ENCODE results near the gene MCM8. TPM values are rescaled to one million over a fixed set of nuclear protein-coding genes. Genes with fewer than 3 reads are reported as not detected.

Gene MCM8
- total RNA-seq, 4 donors from 2014 or later: 4.0 to 5.6 (median 4.4) TPM

GRCh38 chr20:5977223-5977622 is 26.8 kb downstream of the MCM8 start:
- intact Hi-C loops (cut with DNase I): no loop called here
- 88% methylated on average over 2 of the region's 2 CpGs for WGBS
- peaks cover 0 to 51% (median 27%) of the 10 kb centered on the region in 4 donors for H3K36me3 ChIP-seq

GRCh38 chr20:5977975-5978374 is 27.5 kb downstream of the MCM8 start:
- intact Hi-C loops (cut with DNase I): no loop called here
- Histone ChIP-seq H3K4me3 (no peak overlapping the region), H3K4me1 (no peaks in the 10 kb centered on the region), H3K27me3 (no peaks in the 10 kb centered on the region), H3K9me3 (no peaks in the 10 kb centered on the region), H3K27ac (replicated peaks in 1 of 4) (no peak overlapping the region), H3K36me3 (peaks cover 0 to 50% (median 30%) of the 10 kb centered on the region in 4 donors)
- DNase-seq (ENCODE audit: extremely low spot score): no peak
- TF ChIP-seq POLR2AphosphoS5 (IDR thresholded peaks at IDR 0.05): no peak
- no peak for TF ChIP-seq CTCF (IDR thresholded peaks at IDR 0.05)
- TF ChIP-seq POLR2A (IDR thresholded peaks at IDR 0.05; ENCODE audit: low read depth): no peak
- no peak for TF ChIP-seq EP300 (IDR thresholded peaks at IDR 0.05)
- WGBS: 100% methylated on average over 1 of the region's 1 CpG

More at GRCh38 chr20:5977223-5977622, 26.8 kb downstream of the MCM8 start:
- H3K27me3 ChIP-seq: no peaks in the 10 kb centered on the region
- H3K4me3 ChIP-seq: no peak overlapping the region
- no peak for DNase-seq (ENCODE audit: extremely low spot score)
- H3K4me1 ChIP-seq: no peaks in the 10 kb centered on the region
- no peak for TF ChIP-seq POLR2A (IDR thresholded peaks at IDR 0.05; ENCODE audit: low read depth)
- no peak for TF ChIP-seq CTCF (IDR thresholded peaks at IDR 0.05)
- no peak for TF ChIP-seq POLR2AphosphoS5 (IDR thresholded peaks at IDR 0.05)
- no peak for TF ChIP-seq EP300 (IDR thresholded peaks at IDR 0.05)
- H3K9me3 ChIP-seq: no peaks in the 10 kb centered on the region
- H3K27ac ChIP-seq (replicated peaks in 1 of 4): no peak overlapping the region

GRCh38 chr20:5979801-5980200 is 29.3 kb downstream of the MCM8 start:
- Histone ChIP-seq H3K9me3 (no peaks in the 10 kb centered on the region), H3K4me3 (no peak overlapping the region), H3K27me3 (no peaks in the 10 kb centered on the region), H3K4me1 (no peaks in the 10 kb centered on the region), H3K36me3 (peaks cover 0 to 48% (median 33%) of the 10 kb centered on the region in 4 donors), H3K27ac (replicated peaks in 1 of 4) (no peak overlapping the region)
- intact Hi-C loops (cut with DNase I): no loop called here
- WGBS: 98% methylated on average over 4 of the region's 4 CpGs
- no peak for DNase-seq (ENCODE audit: extremely low spot score)
- TF ChIP-seq POLR2AphosphoS5 (IDR thresholded peaks at IDR 0.05) (no peak), POLR2A (IDR thresholded peaks at IDR 0.05; ENCODE audit: low read depth) (no peak), CTCF (IDR thresholded peaks at IDR 0.05) (no peak), EP300 (IDR thresholded peaks at IDR 0.05) (no peak)

- Histone ChIP-seq H3K27ac (replicated peaks in 1 of 4) (no peak overlapping the region), H3K4me3 (no peak overlapping the region), H3K9me3 (no peaks in the 10 kb centered on the region), H3K27me3 (no peaks in the 10 kb centered on the region), H3K4me1 (no peaks in the 10 kb centered on the region), H3K36me3 (peaks cover 0 to 52% (median 34%) of the 10 kb centered on the region in 4 donors)
- TF ChIP-seq CTCF (IDR thresholded peaks at IDR 0.05) (no peak), POLR2AphosphoS5 (IDR thresholded peaks at IDR 0.05) (no peak), POLR2A (IDR thresholded peaks at IDR 0.05; ENCODE audit: low read depth) (no peak)
- 76% methylated on average over 5 of the region's 5 CpGs for WGBS
- intact Hi-C loops (cut with DNase I): no loop called here
- no peak for DNase-seq (ENCODE audit: extremely low spot score)
Measured at GRCh38 chr20:5980720-5981538, 30.5 kb downstream of the MCM8 start.
